IMR-90 (cell line): ENCODE measurements around the gene IFTAP. TPM values are rescaled to one million over a fixed set of nuclear protein-coding genes. Genes with fewer than 3 reads are reported as not detected.

Experiments
- ATAC-seq: fragments of 200-7000 bp; cut with Tn5 transposase; 2 replicates; pipeline ENCODE4 v1.9.1; 2020; ENCODE audit warnings: low read depth, mild to moderate bottlenecking, moderate library complexity
- BruUV-seq: library from RNA; stranded (reverse); fragments of 400-500 nt; replicated peaks from 2 replicates; lab custom pipeline; 2021; lab: Mats Ljungman, UMichigan
- CTCF ChIA-PET: fragments of 300-600 bp; formaldehyde crosslinking; extraction: SDS; loops from one replicate; lab custom pipeline; 2021; ENCODE audit warnings: antibody characterized with exemption; lab: Yijun Ruan, JAX
- POLR2A ChIA-PET: fragments of 300-600 bp; sonication (Branson Sonifier 250); formaldehyde crosslinking; loops from one replicate; lab custom pipeline; 2022; ENCODE audit warnings: antibody characterized with exemption; ENCODE audit not compliant: unreplicated experiment; lab: Charles Lee
- DNase-seq: peaks from one replicate; pipeline ENCODE4 v3.0.0; 2013
- H2AFZ ChIP-seq: replicated peaks from 2 replicates; pipeline ENCODE3; 2013; ENCODE audit warnings: low read length, mild to moderate bottlenecking; ENCODE audit not compliant: poor library complexity
- H2AK5ac ChIP-seq: 2 replicates; pipeline ENCODE4 v1.6.1; 2013; ENCODE audit warnings: low read depth, low read length, inconsistent platforms
- H2AK9ac ChIP-seq: replicated peaks from 2 replicates; pipeline ENCODE3; 2013; ENCODE audit warnings: mild to moderate bottlenecking, low read depth, low read length, moderate library complexity; ENCODE audit not compliant: poor library complexity
- H2BK120ac ChIP-seq: 2 replicates; pipeline ENCODE4 v1.6.1; 2013; ENCODE audit warnings: low read depth, low read length, inconsistent platforms
- H2BK15ac ChIP-seq: 3 replicates; pipeline ENCODE4 v1.6.1; 2013; ENCODE audit warnings: low read depth, low read length, inconsistent platforms
- H2BK20ac ChIP-seq: 2 replicates; pipeline ENCODE4 v1.6.1; 2013; ENCODE audit warnings: low read depth, mild to moderate bottlenecking, inconsistent platforms, low read length, moderate library complexity
- H2BK5ac ChIP-seq: 2 replicates; pipeline ENCODE4 v1.6.1; 2013; ENCODE audit warnings: mild to moderate bottlenecking, low read depth, low read length, inconsistent platforms; ENCODE audit not compliant: poor library complexity, severe bottlenecking
- H3K14ac ChIP-seq: replicated peaks from 2 replicates; pipeline ENCODE4 v1.6.1; 2013; ENCODE audit warnings: low read depth, low read length, inconsistent platforms
- H3K18ac ChIP-seq: 2 replicates; pipeline ENCODE4 v1.6.1; 2013; ENCODE audit warnings: low read depth, low read length, control low read depth
- H3K23ac ChIP-seq: 2 replicates; pipeline ENCODE4 v1.6.1; 2013; ENCODE audit warnings: low read depth, low read length, inconsistent platforms
- H3K27ac ChIP-seq: 2 replicates; pipeline ENCODE4 v1.5.1; 2013; ENCODE audit warnings: mild to moderate bottlenecking, control low read depth, low read length; ENCODE audit not compliant: insufficient read depth
- H3K27me3 ChIP-seq: 2 replicates; pipeline ENCODE4 v1.6.1; 2013; ENCODE audit warnings: low read length; ENCODE audit not compliant: control insufficient read depth, insufficient read depth
- H3K36me3 ChIP-seq: 2 replicates; pipeline ENCODE4 v1.6.1; 2013; ENCODE audit warnings: low read length, mixed read lengths; ENCODE audit not compliant: control insufficient read depth, insufficient read depth
- H3K4ac ChIP-seq: 2 replicates; pipeline ENCODE4 v1.6.1; 2013; ENCODE audit warnings: low read depth, low read length, inconsistent platforms
- H3K4me1 ChIP-seq: 2 replicates; pipeline ENCODE4 v1.6.1; 2013; ENCODE audit warnings: low read length, mixed read lengths; ENCODE audit not compliant: control insufficient read depth, insufficient read depth
- H3K4me2 ChIP-seq: 2 replicates; pipeline ENCODE4 v1.6.1; 2013; ENCODE audit warnings: low read depth, mild to moderate bottlenecking, control low read depth, low read length, moderate library complexity
- H3K4me3 ChIP-seq: 2 replicates; pipeline ENCODE4 v1.5.1; 2013; ENCODE audit warnings: low read depth, mild to moderate bottlenecking, control low read depth, low read length, moderate library complexity; ENCODE audit not compliant: insufficient read depth
- H3K56ac ChIP-seq: 2 replicates; pipeline ENCODE4 v1.6.1; 2013; ENCODE audit warnings: low read length, inconsistent platforms; ENCODE audit not compliant: insufficient read depth; ENCODE audit errors: extremely low read depth
- H3K79me1 ChIP-seq, 2 experiments: 2 replicates each; pipeline ENCODE4 v1.6.1; 2013; ENCODE audit warnings: low read length in 2 of 2, inconsistent platforms in 1 of 2, low read depth in 1 of 2
- H3K9ac ChIP-seq: 2 replicates; pipeline ENCODE4 v1.6.1; 2013; ENCODE audit warnings: low read depth, low read length, control low read depth
- H3K9me1 ChIP-seq: 2 replicates; pipeline ENCODE4 v1.6.1; 2013; ENCODE audit warnings: low read length, inconsistent platforms; ENCODE audit not compliant: insufficient read depth
- H3K9me3 ChIP-seq: 2 replicates; pipeline ENCODE4 v1.6.1; 2013; ENCODE audit warnings: low read length; ENCODE audit not compliant: control insufficient read depth, insufficient read depth
- H4K20me1 ChIP-seq: 2 replicates; pipeline ENCODE4 v1.6.1; 2013; ENCODE audit warnings: low read length, inconsistent platforms; ENCODE audit not compliant: insufficient read depth
- H4K5ac ChIP-seq: 2 replicates; pipeline ENCODE4 v1.6.1; 2013; ENCODE audit warnings: mild to moderate bottlenecking, low read depth, low read length, control low read depth
- H4K8ac ChIP-seq, 2 experiments: 2 replicates each; pipeline ENCODE4 v1.6.1; 2013; ENCODE audit warnings: low read depth in 2 of 2, low read length in 2 of 2, control low read depth in 1 of 2, inconsistent platforms in 1 of 2
- H4K91ac ChIP-seq: 2 replicates; pipeline ENCODE4 v1.6.1; 2013; ENCODE audit warnings: low read depth, low read length, inconsistent platforms; ENCODE audit not compliant: insufficient read depth
- BHLHE40 ChIP-seq: fragments of 150-350 bp; IDR thresholded peaks from 2 replicates; pipeline ENCODE4 v1.6.1; 2016; ENCODE audit warnings: mild to moderate bottlenecking, low read depth, low read length
- CHD1 ChIP-seq: IDR thresholded peaks from 2 replicates; pipeline ENCODE4 v1.6.1; 2012; ENCODE audit warnings: low read depth, low read length, improper control_type of control experiment
- FOS ChIP-seq: fragments of 150-350 bp; IDR thresholded peaks from 2 replicates; pipeline ENCODE4 v1.6.1; 2016; ENCODE audit warnings: low read depth, low read length
- MAFK ChIP-seq: IDR thresholded peaks from 2 replicates; pipeline ENCODE4 v1.6.1; 2012; ENCODE audit warnings: low read depth, low read length, improper control_type of control experiment
- MAZ ChIP-seq: IDR thresholded peaks from 2 replicates; pipeline ENCODE4 v1.6.1; 2012; ENCODE audit warnings: low read depth, mild to moderate bottlenecking, low read length, improper control_type of control experiment, moderate library complexity, borderline replicate concordance
- POLR2A ChIP-seq: IDR thresholded peaks from 2 replicates; pipeline ENCODE4 v1.6.1; 2012; ENCODE audit warnings: mild to moderate bottlenecking, low read depth, low read length
- RAD21 ChIP-seq: IDR thresholded peaks from 2 replicates; pipeline ENCODE4 v1.6.1; 2012; ENCODE audit warnings: low read length, improper control_type of control experiment
- SMC3 ChIP-seq: fragments of 150-350 bp; IDR thresholded peaks from 2 replicates; pipeline ENCODE4 v1.6.1; 2016; ENCODE audit warnings: low read depth, mild to moderate bottlenecking, antibody characterized with exemption, low read length, moderate library complexity
- WGBS, 2 experiments: methylation state at CpG; one replicate each; pipeline versions ENCODE4 v1.1.5 to v1.1.7; 2013; ENCODE audit warnings: missing lambda C conversion rate in 2 of 2; ENCODE audit not compliant: insufficient read length in 1 of 2; ENCODE audit errors: extremely low coverage in 2 of 2; 5-methylcytosine and 5-hydroxymethylcytosine counted together
- dilution Hi-C: fragments of 300-500 bp; cut with HindIII; formaldehyde crosslinking; loops from one replicate; pipeline ENCODE4 v1.14.3; 2018; ENCODE audit warnings: low sequenced_read_pairs; ENCODE audit not compliant: unreplicated experiment
- in situ Hi-C: fragments of 300-500 bp; cut with MboI; formaldehyde crosslinking; loops from 3 replicates; pipeline ENCODE4 v1.14.3; 2019; ENCODE audit warnings: low sequenced_read_pairs, inconsistent platforms, mixed read lengths
- intact Hi-C: fragments of 100-400 bp; cut with micrococcal nuclease; formaldehyde crosslinking; loops from 2 replicates; pipeline ENCODE4 v1.10.0; 2022
- polyA plus RNA-seq, 3 experiments: library from polyadenylated mRNA; depleted of rRNA; stranded (reverse); fragments of >200 nt; gene quantifications; 2 replicates each; pipeline ENCODE4 v1.2.3, GENCODE V29; 2012; ENCODE audit warnings: low replicate concordance in 1 of 3
- total RNA-seq: library from RNA; depleted of rRNA; stranded (reverse); fragments of >200 nt; gene quantifications from 2 replicates; pipeline ENCODE4 v1.2.3, GENCODE V29; 2012
- TF ChIP-seq, protein P1 (sequence below): fragments of 150-350 bp; IDR thresholded peaks from 2 replicates; pipeline ENCODE4 v1.6.1; 2016; ENCODE audit warnings: low read depth, mild to moderate bottlenecking, low read length, moderate library complexity, borderline replicate concordance
- TF ChIP-seq, protein P2 (sequence below): fragments of 150-350 bp; IDR thresholded peaks from 2 replicates; pipeline ENCODE4 v1.6.1; 2017; ENCODE audit warnings: mild to moderate bottlenecking, antibody characterized with exemption, low read length, low read depth

Gene IFTAP
- total and polyA plus RNA-seq, 2 of the 4 experiments (the other 2 are of a cell fraction): 15.8 to 28.5 TPM

DNA sequence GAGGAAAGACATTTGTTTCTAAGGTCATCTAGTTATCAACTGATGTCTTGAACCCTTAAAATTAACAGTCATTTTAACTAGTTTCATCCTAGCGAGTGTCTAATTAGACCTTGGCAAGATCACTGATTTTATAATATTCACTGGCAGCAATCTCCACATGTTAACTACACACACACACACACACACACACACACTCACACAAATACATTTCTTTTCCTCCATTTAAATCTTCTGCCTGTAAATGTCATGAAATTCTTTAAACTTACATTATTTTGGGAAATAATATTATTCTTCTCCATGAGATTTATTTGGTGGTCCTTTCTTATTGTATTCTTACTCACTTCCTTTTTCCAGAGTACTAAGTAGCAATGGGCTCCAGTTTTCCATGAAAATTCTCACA, 2.9 kb upstream of the IFTAP start:
- Histone ChIP-seq H2AK5ac (no peak overlapping the region), H2BK5ac (no peak overlapping the region), H3K9me3 (no peaks in the 10 kb centered on the region), H4K91ac (no peak overlapping the region), H3K4me3 (no peak overlapping the region), H3K56ac (no peak overlapping the region), H3K27me3 (no peaks in the 10 kb centered on the region; the same call in 1 of the 2 replicates), H3K4me1 (no peaks in the 10 kb centered on the region), H3K4ac (no peak overlapping the region), H2BK20ac (no peak overlapping the region), H3K9me1 (no peaks in the 10 kb centered on the region), H3K23ac (no peak overlapping the region), H2BK120ac (no peak overlapping the region), H3K36me3 (no peaks in the 10 kb centered on the region), H2BK15ac (no peak overlapping the region), H3K27ac (no peak overlapping the region), H4K8ac (no peak overlapping the region), H3K79me1 (0 out of 4 replicates have a peak, but pooled peaks cover 0 to 5% of the 10 kb centered on the region in 2 experiments), H4K20me1 (no peaks in the 10 kb centered on the region), H4K5ac (no peak overlapping the region), H3K14ac (no peak overlapping the region), H3K18ac (no peak overlapping the region), H2AK9ac (no peak overlapping the region), H3K4me2 (no peak overlapping the region), H3K9ac (no peak overlapping the region), H2AFZ (no peak overlapping the region)
- ChIA-PET CTCF (no interaction called here), POLR2A (no interaction called here)
- dilution Hi-C loops: no loop called here
- in situ Hi-C loops: no loop called here
- DNase-seq: no peak
- intact Hi-C loops: no loop called here
- 29% methylated on average over 1 of the region's 1 CpG; no CpG with 5 or more reads in 1 of the 2 experiments for WGBS, 2 experiments
- TF ChIP-seq FOS (no peak), MAZ (no peak), CHD1 (no peak), RAD21 (no peak), BHLHE40 (no peak), SMC3 (no peak), POLR2A (no peak), MAFK (no peak)
- TF ChIP-seq, protein P1, sequence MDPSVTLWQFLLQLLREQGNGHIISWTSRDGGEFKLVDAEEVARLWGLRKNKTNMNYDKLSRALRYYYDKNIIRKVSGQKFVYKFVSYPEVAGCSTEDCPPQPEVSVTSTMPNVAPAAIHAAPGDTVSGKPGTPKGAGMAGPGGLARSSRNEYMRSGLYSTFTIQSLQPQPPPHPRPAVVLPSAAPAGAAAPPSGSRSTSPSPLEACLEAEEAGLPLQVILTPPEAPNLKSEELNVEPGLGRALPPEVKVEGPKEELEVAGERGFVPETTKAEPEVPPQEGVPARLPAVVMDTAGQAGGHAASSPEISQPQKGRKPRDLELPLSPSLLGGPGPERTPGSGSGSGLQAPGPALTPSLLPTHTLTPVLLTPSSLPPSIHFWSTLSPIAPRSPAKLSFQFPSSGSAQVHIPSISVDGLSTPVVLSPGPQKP: no peak
- TF ChIP-seq, protein P2, sequence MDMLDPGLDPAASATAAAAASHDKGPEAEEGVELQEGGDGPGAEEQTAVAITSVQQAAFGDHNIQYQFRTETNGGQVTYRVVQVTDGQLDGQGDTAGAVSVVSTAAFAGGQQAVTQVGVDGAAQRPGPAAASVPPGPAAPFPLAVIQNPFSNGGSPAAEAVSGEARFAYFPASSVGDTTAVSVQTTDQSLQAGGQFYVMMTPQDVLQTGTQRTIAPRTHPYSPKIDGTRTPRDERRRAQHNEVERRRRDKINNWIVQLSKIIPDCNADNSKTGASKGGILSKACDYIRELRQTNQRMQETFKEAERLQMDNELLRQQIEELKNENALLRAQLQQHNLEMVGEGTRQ: no peak
- BruUV-seq: no TSS peak
- ATAC-seq: no peak
